GM12874 (cell line): ENCODE data around the gene C15orf40.

ENCODE experiments used
- CTCF ChIP-seq: IDR thresholded peaks from 2 replicates; pipeline ENCODE4 v1.5.1; 2011; ENCODE audit warnings: low read depth, mild to moderate bottlenecking, control low read depth, low read length, moderate library complexity; ENCODE audit not compliant: insufficient read depth

The C15orf40 gene

GRCh38 chr15:82971218-82971984, 40.0 kb downstream of the C15orf40 start:
- no peak for TF ChIP-seq CTCF

GRCh38 chr15:82970696-82971095, 40.7 kb downstream of the C15orf40 start:
- TF ChIP-seq CTCF = no peak

- TF ChIP-seq CTCF = no peak
Measured at GRCh38 chr15:82970078-82970686, 41.3 kb downstream of the C15orf40 start.

GRCh38 chr15:82969353-82969752, 42.1 kb downstream of the C15orf40 start:
- no peak for TF ChIP-seq CTCF

- no peak for TF ChIP-seq CTCF
Measured at GRCh38 chr15:82968066-82968465, 43.4 kb downstream of the C15orf40 start.

GRCh38 chr15:82966671-82967071, 44.8 kb downstream of the C15orf40 start:
- TF ChIP-seq CTCF = no peak

- TF ChIP-seq CTCF = no peak
Measured at GRCh38 chr15:82964890-82965289, 46.5 kb downstream of the C15orf40 start.
